Osteocyte (in vitro differentiated cells): ENCODE results near the gene WDR87. TPM values are rescaled to one million over a fixed set of nuclear protein-coding genes. Genes with fewer than 3 reads are reported as not detected.

Experiments
- DNase-seq: peaks from one replicate; pipeline ENCODE4 v3.0.0; 2021; ENCODE audit warnings: mixed read lengths; ENCODE audit not compliant: unreplicated experiment; ENCODE audit errors: extremely low spot score
- H3K27ac Mint-ChIP-seq: one replicate; pipeline ENCODE4 v1.8.0; 2021; ENCODE audit warnings: mild to moderate bottlenecking, mixed read lengths; ENCODE audit not compliant: unreplicated experiment
- H3K27me3 Mint-ChIP-seq: one replicate; pipeline ENCODE4 v1.8.0; 2021; ENCODE audit warnings: mixed read lengths; ENCODE audit not compliant: unreplicated experiment
- H3K36me3 Mint-ChIP-seq: one replicate; pipeline ENCODE4 v1.8.0; 2021; ENCODE audit warnings: mixed read lengths; ENCODE audit not compliant: unreplicated experiment
- H3K4me1 Mint-ChIP-seq: one replicate; pipeline ENCODE4 v1.8.0; 2021; ENCODE audit warnings: mixed read lengths; ENCODE audit not compliant: unreplicated experiment
- H3K4me3 Mint-ChIP-seq: one replicate; pipeline ENCODE4 v1.8.0; 2021; ENCODE audit warnings: mild to moderate bottlenecking, moderate library complexity, mixed read lengths; ENCODE audit not compliant: unreplicated experiment
- H3K9me3 Mint-ChIP-seq: one replicate; pipeline ENCODE4 v1.8.0; 2021; ENCODE audit warnings: mixed read lengths; ENCODE audit not compliant: unreplicated experiment
- total RNA-seq: library from RNA; stranded (reverse); gene quantifications from 2 replicates; pipeline ENCODE4 v1.2.1, GENCODE V29; 2021
- TF ChIP-seq, protein P1 (sequence below): fragments of 200-600 bp; sonication (generic); IDR thresholded peaks from 2 replicates; pipeline ENCODE4 v1.5.0; 2021; ENCODE audit warnings: antibody characterized with exemption, mild to moderate bottlenecking, moderate library complexity

Gene WDR87
- total RNA-seq, 1 donor from 2014 or later = not detected

- Mint-ChIP-seq H3K4me1 (peaks cover 35% of the 10 kb centered on the region), H3K27me3 (no peaks in the 10 kb centered on the region), H3K4me3 (no peak overlapping the region), H3K36me3 (peaks cover 2% of the 10 kb centered on the region), H3K9me3 (no peaks in the 10 kb centered on the region), H3K27ac (no peak overlapping the region)
- TF ChIP-seq, protein P1, sequence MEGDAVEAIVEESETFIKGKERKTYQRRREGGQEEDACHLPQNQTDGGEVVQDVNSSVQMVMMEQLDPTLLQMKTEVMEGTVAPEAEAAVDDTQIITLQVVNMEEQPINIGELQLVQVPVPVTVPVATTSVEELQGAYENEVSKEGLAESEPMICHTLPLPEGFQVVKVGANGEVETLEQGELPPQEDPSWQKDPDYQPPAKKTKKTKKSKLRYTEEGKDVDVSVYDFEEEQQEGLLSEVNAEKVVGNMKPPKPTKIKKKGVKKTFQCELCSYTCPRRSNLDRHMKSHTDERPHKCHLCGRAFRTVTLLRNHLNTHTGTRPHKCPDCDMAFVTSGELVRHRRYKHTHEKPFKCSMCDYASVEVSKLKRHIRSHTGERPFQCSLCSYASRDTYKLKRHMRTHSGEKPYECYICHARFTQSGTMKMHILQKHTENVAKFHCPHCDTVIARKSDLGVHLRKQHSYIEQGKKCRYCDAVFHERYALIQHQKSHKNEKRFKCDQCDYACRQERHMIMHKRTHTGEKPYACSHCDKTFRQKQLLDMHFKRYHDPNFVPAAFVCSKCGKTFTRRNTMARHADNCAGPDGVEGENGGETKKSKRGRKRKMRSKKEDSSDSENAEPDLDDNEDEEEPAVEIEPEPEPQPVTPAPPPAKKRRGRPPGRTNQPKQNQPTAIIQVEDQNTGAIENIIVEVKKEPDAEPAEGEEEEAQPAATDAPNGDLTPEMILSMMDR = no peak
- DNase-seq = no peak
Measured at GRCh38 chr19:37936166-37936565, 29.8 kb upstream of the WDR87 start.

DNA sequence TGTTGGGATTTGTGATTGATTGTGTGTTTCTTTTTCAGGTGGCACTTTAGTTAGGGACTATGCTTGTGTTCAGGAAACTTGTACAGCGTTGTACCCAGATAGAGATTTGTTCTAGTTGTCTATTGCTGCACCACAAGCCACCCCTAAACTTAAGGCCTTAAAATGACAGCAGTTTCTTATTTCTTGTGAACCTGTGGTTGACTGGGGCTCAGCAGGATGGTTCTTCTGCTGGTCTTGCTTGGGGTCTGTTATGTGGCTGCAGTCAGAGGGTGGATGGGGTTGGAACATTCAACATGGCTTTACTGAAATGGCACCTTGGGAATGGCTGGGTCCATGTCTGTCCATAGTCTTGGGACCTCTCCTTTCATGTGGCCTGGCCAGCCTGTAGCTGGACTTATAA, 28.9 kb upstream of the WDR87 start:
- DNase-seq = no peak
- no peak overlapping the region for H3K4me3 Mint-ChIP-seq
- peaks cover 2% of the 10 kb centered on the region for H3K36me3 Mint-ChIP-seq
- peaks cover 41% of the 10 kb centered on the region for H3K4me1 Mint-ChIP-seq
- TF ChIP-seq, protein P1 = no peak
- no peaks in the 10 kb centered on the region for H3K27me3 Mint-ChIP-seq
- no peak overlapping the region for H3K27ac Mint-ChIP-seq
- no peaks in the 10 kb centered on the region for H3K9me3 Mint-ChIP-seq

- no peaks in the 10 kb centered on the region for H3K27me3 Mint-ChIP-seq
- peak overlapping the region; percentile 54 for H3K27ac Mint-ChIP-seq
- no peak overlapping the region for H3K4me3 Mint-ChIP-seq
- TF ChIP-seq, protein P1 = no peak
- H3K9me3 Mint-ChIP-seq = no peaks in the 10 kb centered on the region
- peaks cover 43% of the 10 kb centered on the region for H3K4me1 Mint-ChIP-seq
- DNase-seq = no peak
- H3K36me3 Mint-ChIP-seq = peaks cover 2% of the 10 kb centered on the region
Measured at GRCh38 chr19:37933937-37934358, 27.6 kb upstream of the WDR87 start.

GRCh38 chr19:37932985-37933936, 26.9 kb upstream of the WDR87 start:
- DNase-seq = no peak
- H3K27me3 Mint-ChIP-seq = no peaks in the 10 kb centered on the region
- peaks cover 48% of the 10 kb centered on the region for H3K4me1 Mint-ChIP-seq
- H3K27ac Mint-ChIP-seq = peak overlapping the region; percentile 78
- H3K4me3 Mint-ChIP-seq = peak overlapping the region; percentile 2
- no peaks in the 10 kb centered on the region for H3K9me3 Mint-ChIP-seq
- peaks cover 2% of the 10 kb centered on the region for H3K36me3 Mint-ChIP-seq
- TF ChIP-seq, protein P1 = no peak

GRCh38 chr19:37931881-37932655, 25.7 kb upstream of the WDR87 start:
- Mint-ChIP-seq H3K4me1 (peaks cover 48% of the 10 kb centered on the region), H3K27me3 (no peaks in the 10 kb centered on the region), H3K36me3 (peaks cover 2% of the 10 kb centered on the region), H3K4me3 (peak overlapping the region; percentile 26), H3K9me3 (no peaks in the 10 kb centered on the region), H3K27ac (peak overlapping the region; percentile 78)
- TF ChIP-seq, protein P1 = peak; percentile 20
- DNase-seq = no peak
